ENCODE data around the gene SPATA3.
A peak's percentile ranks its signal among the peaks of the same experiment; 100 is the strongest.
"Not testable (repeated sequence)": the region's sequence is repeated elsewhere in the genome, so short reads cannot be mapped to it uniquely, and the experiment has no call there.

Gene SPATA3

DNA sequence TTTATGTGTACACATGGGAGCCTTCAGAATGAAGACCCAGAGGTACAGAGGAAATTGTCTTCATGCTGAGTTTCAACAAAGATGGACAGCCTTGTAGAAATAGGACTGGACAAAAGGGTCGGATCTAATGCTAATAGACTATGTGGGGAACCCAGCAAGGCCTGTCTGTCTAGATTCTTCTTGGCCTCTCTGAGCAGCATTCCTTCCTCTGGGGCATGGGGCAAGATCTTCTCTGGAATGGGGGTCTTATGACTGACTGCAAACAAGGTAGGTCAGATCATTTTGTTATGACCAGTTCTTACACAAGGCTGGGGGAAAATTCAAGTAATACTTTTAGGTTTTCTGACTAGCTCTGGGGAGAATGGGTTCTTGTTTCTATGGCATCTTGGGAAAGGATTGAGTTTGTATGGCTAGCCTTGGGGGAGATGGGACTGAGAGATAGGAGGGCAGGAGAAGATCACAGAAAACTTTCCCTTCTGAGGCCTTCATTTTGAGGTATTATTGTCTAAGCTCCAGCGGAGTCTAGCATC lies 14.3 kb downstream of the SPATA3 start:
- H3K27ac ChIP-seq (ENCODE audit: low read depth, low read length) = no peak overlapping the region
- no peak overlapping the region for H3K4me3 ChIP-seq (ENCODE audit: low read depth, low read length)
- H3K36me3 ChIP-seq (ENCODE audit: control insufficient read depth, insufficient read depth, low read length) = no peaks in the 10 kb centered on the region
- peaks cover 8% of the 10 kb centered on the region; the same call in 1 of the 2 replicates for H3K4me1 ChIP-seq (ENCODE audit: control insufficient read depth, insufficient read depth, low read length)
- H3K9me3 ChIP-seq (ENCODE audit: control insufficient read depth, insufficient read depth, low read length) = no peaks in the 10 kb centered on the region
- H3K27me3 ChIP-seq (ENCODE audit: control insufficient read depth, insufficient read depth, low read length) = no peaks in the 10 kb centered on the region; the same call in 1 of the 2 replicates
- no peak overlapping the region for H3K9ac ChIP-seq (ENCODE audit: low read depth, low read length)

DNA sequence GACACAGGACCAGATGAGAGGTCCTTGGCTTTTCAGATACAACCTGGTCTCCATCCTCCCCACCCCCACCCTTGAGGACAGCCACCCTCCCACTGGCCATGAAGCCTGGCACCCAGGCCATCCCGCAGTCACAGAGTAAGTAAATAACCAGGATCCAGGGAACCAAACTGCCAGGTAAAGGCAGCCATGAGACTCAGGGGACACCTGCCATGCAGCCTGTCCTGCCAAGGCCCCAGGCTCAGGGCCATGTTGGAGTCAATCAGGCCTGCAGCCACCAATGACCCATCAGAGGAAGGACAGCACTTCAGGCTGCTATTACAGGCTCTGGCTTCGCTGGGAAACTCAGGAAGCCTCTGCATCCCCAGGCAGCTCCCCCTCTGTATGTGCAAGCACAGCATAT lies 15.6 kb downstream of the SPATA3 start:
- no peaks in the 10 kb centered on the region for H3K9me3 ChIP-seq (ENCODE audit: control insufficient read depth, insufficient read depth, low read length)
- H3K4me1 ChIP-seq (ENCODE audit: control insufficient read depth, insufficient read depth, low read length) = peaks cover 14% of the 10 kb centered on the region; the same call in 1 of the 2 replicates
- no peaks in the 10 kb centered on the region for H3K36me3 ChIP-seq (ENCODE audit: control insufficient read depth, insufficient read depth, low read length)
- no peak overlapping the region for H3K27ac ChIP-seq (ENCODE audit: low read depth, low read length)
- H3K9ac ChIP-seq (ENCODE audit: low read depth, low read length) = no peak overlapping the region
- peaks cover 4% of the 10 kb centered on the region for H3K27me3 ChIP-seq (ENCODE audit: control insufficient read depth, insufficient read depth, low read length)
- H3K4me3 ChIP-seq (ENCODE audit: low read depth, low read length) = no peak overlapping the region

- Histone ChIP-seq H3K4me1 (ENCODE audit: control insufficient read depth, insufficient read depth, low read length) (peaks cover 14% of the 10 kb centered on the region; the same call in 1 of the 2 replicates), H3K36me3 (ENCODE audit: control insufficient read depth, insufficient read depth, low read length) (no peaks in the 10 kb centered on the region), H3K4me3 (ENCODE audit: low read depth, low read length) (no peak overlapping the region), H3K27me3 (ENCODE audit: control insufficient read depth, insufficient read depth, low read length) (peaks cover 4% of the 10 kb centered on the region), H3K27ac (ENCODE audit: low read depth, low read length) (no peak overlapping the region), H3K9me3 (ENCODE audit: control insufficient read depth, insufficient read depth, low read length) (no peaks in the 10 kb centered on the region), H3K9ac (ENCODE audit: low read depth, low read length) (no peak overlapping the region)
Observed at GRCh38 chr2:231012463-231012862, 16.5 kb downstream of the SPATA3 start.

GRCh38 chr2:231013820-231014219 lies 17.9 kb downstream of the SPATA3 start:
- H3K9me3 ChIP-seq (ENCODE audit: control insufficient read depth, insufficient read depth, low read length) = no peaks in the 10 kb centered on the region
- no peak overlapping the region for H3K27ac ChIP-seq (ENCODE audit: low read depth, low read length)

DNA sequence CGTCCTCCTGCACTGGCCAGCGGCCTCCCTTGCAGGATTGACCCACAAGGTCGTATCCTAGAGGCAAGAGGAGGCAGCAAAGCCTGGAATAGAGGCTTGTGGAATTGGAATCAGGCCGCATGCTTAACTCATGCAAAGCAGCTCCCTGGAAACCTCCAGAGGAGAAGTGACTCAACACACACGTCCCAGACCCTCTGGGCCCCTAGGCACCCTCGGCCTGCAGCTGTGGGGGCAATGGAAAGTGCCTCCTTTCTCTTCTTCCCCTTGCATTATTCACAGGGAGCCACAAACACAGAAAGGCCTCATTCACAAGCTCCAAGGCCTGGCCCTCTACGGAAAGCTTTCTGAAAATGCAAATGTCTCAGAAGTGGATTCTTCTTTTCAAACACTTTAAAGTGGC lies 19.6 kb downstream of the SPATA3 start:
- peaks cover 4% of the 10 kb centered on the region for H3K27me3 ChIP-seq (ENCODE audit: control insufficient read depth, insufficient read depth, low read length)
- peaks cover 14% of the 10 kb centered on the region; the same call in 1 of the 2 replicates for H3K4me1 ChIP-seq (ENCODE audit: control insufficient read depth, insufficient read depth, low read length)
- no peaks in the 10 kb centered on the region for H3K9me3 ChIP-seq (ENCODE audit: control insufficient read depth, insufficient read depth, low read length)

More at GRCh38 chr2:231013820-231014219, 17.9 kb downstream of the SPATA3 start:
- Histone ChIP-seq H3K36me3 (ENCODE audit: control insufficient read depth, insufficient read depth, low read length) (no peaks in the 10 kb centered on the region), H3K4me1 (ENCODE audit: control insufficient read depth, insufficient read depth, low read length) (peaks cover 14% of the 10 kb centered on the region; the same call in 1 of the 2 replicates), H3K27me3 (ENCODE audit: control insufficient read depth, insufficient read depth, low read length) (peaks cover 4% of the 10 kb centered on the region), H3K9ac (ENCODE audit: low read depth, low read length) (no peak overlapping the region), H3K4me3 (ENCODE audit: low read depth, low read length) (no peak overlapping the region)

GRCh38 chr2:231015926-231016325 lies 20.0 kb downstream of the SPATA3 start:
- Histone ChIP-seq H3K4me1 (ENCODE audit: control insufficient read depth, insufficient read depth, low read length) (peaks cover 14% of the 10 kb centered on the region; the same call in 1 of the 2 replicates), H3K9me3 (ENCODE audit: control insufficient read depth, insufficient read depth, low read length) (no peaks in the 10 kb centered on the region), H3K9ac (ENCODE audit: low read depth, low read length) (no peak overlapping the region), H3K4me3 (ENCODE audit: low read depth, low read length) (no peak overlapping the region), H3K27me3 (ENCODE audit: control insufficient read depth, insufficient read depth, low read length) (peaks cover 4% of the 10 kb centered on the region), H3K36me3 (ENCODE audit: control insufficient read depth, insufficient read depth, low read length) (no peaks in the 10 kb centered on the region), H3K27ac (ENCODE audit: low read depth, low read length) (peak overlapping the region; percentile 40)

More for the DNA sequence above, 19.6 kb downstream of the SPATA3 start:
- Histone ChIP-seq H3K36me3 (ENCODE audit: control insufficient read depth, insufficient read depth, low read length) (no peaks in the 10 kb centered on the region), H3K4me3 (ENCODE audit: low read depth, low read length) (no peak overlapping the region), H3K9ac (ENCODE audit: low read depth, low read length) (no peak overlapping the region), H3K27ac (ENCODE audit: low read depth, low read length) (peak overlapping the region; percentile 40)

GRCh38 chr2:231016566-231017230 lies 20.8 kb downstream of the SPATA3 start:
- Histone ChIP-seq H3K27me3 (ENCODE audit: control insufficient read depth, insufficient read depth, low read length) (peaks cover 4% of the 10 kb centered on the region), H3K27ac (ENCODE audit: low read depth, low read length) (no peak overlapping the region), H3K9me3 (ENCODE audit: control insufficient read depth, insufficient read depth, low read length) (no peaks in the 10 kb centered on the region), H3K9ac (ENCODE audit: low read depth, low read length) (no peak overlapping the region), H3K4me1 (ENCODE audit: control insufficient read depth, insufficient read depth, low read length) (peaks cover 14% of the 10 kb centered on the region; the same call in 1 of the 2 replicates), H3K36me3 (ENCODE audit: control insufficient read depth, insufficient read depth, low read length) (no peaks in the 10 kb centered on the region), H3K4me3 (ENCODE audit: low read depth, low read length) (no peak overlapping the region)

GRCh38 chr2:231017231-231017598 lies 21.3 kb downstream of the SPATA3 start:
- peaks cover 14% of the 10 kb centered on the region; the same call in 1 of the 2 replicates for H3K4me1 ChIP-seq (ENCODE audit: control insufficient read depth, insufficient read depth, low read length)
- peaks cover 4% of the 10 kb centered on the region for H3K27me3 ChIP-seq (ENCODE audit: control insufficient read depth, insufficient read depth, low read length)
- H3K4me3 ChIP-seq (ENCODE audit: low read depth, low read length) = no peak overlapping the region
- no peaks in the 10 kb centered on the region for H3K9me3 ChIP-seq (ENCODE audit: control insufficient read depth, insufficient read depth, low read length)
- H3K9ac ChIP-seq (ENCODE audit: low read depth, low read length) = no peak overlapping the region
- no peak overlapping the region for H3K27ac ChIP-seq (ENCODE audit: low read depth, low read length)
- no peaks in the 10 kb centered on the region for H3K36me3 ChIP-seq (ENCODE audit: control insufficient read depth, insufficient read depth, low read length)

- Histone ChIP-seq H3K36me3 (ENCODE audit: control insufficient read depth, insufficient read depth, low read length) (no peaks in the 10 kb centered on the region), H3K27ac (ENCODE audit: low read depth, low read length) (no peak overlapping the region), H3K9me3 (ENCODE audit: control insufficient read depth, insufficient read depth, low read length) (no peaks in the 10 kb centered on the region), H3K9ac (ENCODE audit: low read depth, low read length) (no peak overlapping the region), H3K4me3 (ENCODE audit: low read depth, low read length) (no peak overlapping the region), H3K27me3 (ENCODE audit: control insufficient read depth, insufficient read depth, low read length) (peaks cover 4% of the 10 kb centered on the region), H3K4me1 (ENCODE audit: control insufficient read depth, insufficient read depth, low read length) (peaks cover 14% of the 10 kb centered on the region; the same call in 1 of the 2 replicates)
Observed at GRCh38 chr2:231018184-231018583, 22.3 kb downstream of the SPATA3 start.

DNA sequence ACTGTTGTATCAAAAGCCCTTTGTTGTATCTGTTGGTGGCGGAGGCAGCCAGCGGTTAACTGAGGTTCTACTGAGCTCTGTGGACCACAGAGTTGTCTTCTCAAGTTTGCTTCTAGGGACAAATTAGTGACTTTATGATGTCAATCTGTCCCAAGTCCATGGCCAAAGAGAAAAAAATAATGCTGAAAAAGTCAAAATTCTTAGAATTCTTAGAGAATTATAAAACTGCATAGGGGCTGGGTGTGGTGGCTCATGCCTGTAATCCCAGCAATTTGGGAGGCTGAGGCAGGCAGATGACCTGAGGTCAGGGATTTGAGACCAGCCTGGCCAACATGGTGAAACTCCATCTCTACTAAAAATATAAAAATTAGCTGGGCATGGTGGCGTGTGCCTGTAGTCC lies 29.1 kb downstream of the SPATA3 start:
- not testable (repeated sequence) for H3K9me3 ChIP-seq (ENCODE audit: control insufficient read depth, insufficient read depth, low read length); H3K9ac ChIP-seq (ENCODE audit: low read depth, low read length); H3K27ac ChIP-seq (ENCODE audit: low read depth, low read length); H3K36me3 ChIP-seq (ENCODE audit: control insufficient read depth, insufficient read depth, low read length); H3K4me1 ChIP-seq (ENCODE audit: control insufficient read depth, insufficient read depth, low read length); H3K27me3 ChIP-seq (ENCODE audit: control insufficient read depth, insufficient read depth, low read length); H3K4me3 ChIP-seq (ENCODE audit: low read depth, low read length)

GRCh38 chr2:231028889-231029288 lies 33.0 kb downstream of the SPATA3 start:
- Histone ChIP-seq H3K9ac (ENCODE audit: low read depth, low read length) (no peak overlapping the region), H3K36me3 (ENCODE audit: control insufficient read depth, insufficient read depth, low read length) (no peaks in the 10 kb centered on the region), H3K4me3 (ENCODE audit: low read depth, low read length) (no peak overlapping the region), H3K27ac (ENCODE audit: low read depth, low read length) (no peak overlapping the region), H3K27me3 (ENCODE audit: control insufficient read depth, insufficient read depth, low read length) (no peaks in the 10 kb centered on the region), H3K4me1 (ENCODE audit: control insufficient read depth, insufficient read depth, low read length) (no peaks in the 10 kb centered on the region), H3K9me3 (ENCODE audit: control insufficient read depth, insufficient read depth, low read length) (no peaks in the 10 kb centered on the region)

Data from HUES48 (cell line).